ENCODE data around the gene CEP120.
"Not testable (repeated sequence)": the region's sequence is repeated elsewhere in the genome, so short reads cannot be mapped to it uniquely, and the experiment has no call there.

Gene CEP120

GRCh38 chr5:123400870-123401291 lies 22.3 kb downstream of the CEP120 start:
- H3K27ac ChIP-seq, H3K4me3 ChIP-seq: not testable (repeated sequence)

- H3K4me3 ChIP-seq = no peak overlapping the region
- no peak overlapping the region for H3K27ac ChIP-seq
These were observed 25.0 kb downstream of the CEP120 start for GRCh38 chr5:123398058-123398733.

GRCh38 chr5:123397538-123397937 lies 25.7 kb downstream of the CEP120 start:
- Histone ChIP-seq H3K27ac (no peak overlapping the region), H3K4me3 (no peak overlapping the region)

- Histone ChIP-seq H3K4me3 (no peak overlapping the region), H3K27ac (no peak overlapping the region)
These were observed 32.2 kb downstream of the CEP120 start for GRCh38 chr5:123391009-123391408.

GRCh38 chr5:123389794-123390193 lies 33.4 kb downstream of the CEP120 start:
- no peak overlapping the region for H3K27ac ChIP-seq
- H3K4me3 ChIP-seq = no peak overlapping the region

GRCh38 chr5:123387313-123387712 lies 35.9 kb downstream of the CEP120 start:
- H3K4me3 ChIP-seq = no peak overlapping the region
- H3K27ac ChIP-seq = no peak overlapping the region

GRCh38 chr5:123382252-123382651 lies 41.0 kb downstream of the CEP120 start:
- H3K27ac ChIP-seq = no peak overlapping the region
- H3K4me3 ChIP-seq = no peak overlapping the region

- Histone ChIP-seq H3K4me3 (no peak overlapping the region), H3K27ac (no peak overlapping the region)
These were observed 51.5 kb downstream of the CEP120 start for GRCh38 chr5:123371575-123372179.

GRCh38 chr5:123369371-123369968 lies 53.7 kb downstream of the CEP120 start:
- H3K27ac ChIP-seq = no peak overlapping the region
- no peak overlapping the region for H3K4me3 ChIP-seq

- H3K27ac ChIP-seq = no peak overlapping the region
These were observed 55.5 kb downstream of the CEP120 start for GRCh38 chr5:123367739-123368138.

GRCh38 chr5:123365156-123365555 lies 58.0 kb downstream of the CEP120 start:
- Histone ChIP-seq H3K27ac (no peak overlapping the region), H3K4me3 (no peak overlapping the region)

More at GRCh38 chr5:123367739-123368138, 55.5 kb downstream of the CEP120 start:
- no peak overlapping the region for H3K4me3 ChIP-seq

GRCh38 chr5:123364441-123365155 lies 58.6 kb downstream of the CEP120 start:
- Histone ChIP-seq H3K27ac (no peak overlapping the region), H3K4me3 (no peak overlapping the region)

- Histone ChIP-seq H3K27ac (no peak overlapping the region), H3K4me3 (no peak overlapping the region)
These were observed 62.3 kb downstream of the CEP120 start for GRCh38 chr5:123360910-123361309.

- H3K4me3 ChIP-seq = no peak overlapping the region
- no peak overlapping the region for H3K27ac ChIP-seq
These were observed 63.0 kb downstream of the CEP120 start for GRCh38 chr5:123360201-123360571.

- Histone ChIP-seq H3K27ac (no peak overlapping the region), H3K4me3 (no peak overlapping the region)
These were observed 63.6 kb downstream of the CEP120 start for GRCh38 chr5:123359454-123360200.

- H3K27ac ChIP-seq = no peak overlapping the region
These were observed 64.5 kb downstream of the CEP120 start for GRCh38 chr5:123358751-123359150.

GRCh38 chr5:123358304-123358703 lies 64.9 kb downstream of the CEP120 start:
- no peak overlapping the region for H3K27ac ChIP-seq

More at GRCh38 chr5:123358751-123359150, 64.5 kb downstream of the CEP120 start:
- H3K4me3 ChIP-seq = no peak overlapping the region

GRCh38 chr5:123351820-123352219 lies 71.4 kb downstream of the CEP120 start:
- Histone ChIP-seq H3K4me3 (no peak overlapping the region), H3K27ac (no peak overlapping the region)

More at GRCh38 chr5:123358304-123358703, 64.9 kb downstream of the CEP120 start:
- H3K4me3 ChIP-seq = no peak overlapping the region

GRCh38 chr5:123351240-123351639 lies 72.0 kb downstream of the CEP120 start:
- no peak overlapping the region for H3K4me3 ChIP-seq
- H3K27ac ChIP-seq = no peak overlapping the region

GRCh38 chr5:123350742-123351141 lies 72.5 kb downstream of the CEP120 start:
- H3K4me3 ChIP-seq = no peak overlapping the region

More at GRCh38 chr5:123350742-123351141, 72.5 kb downstream of the CEP120 start:
- H3K27ac ChIP-seq = no peak overlapping the region

Measured in skin epidermis (tissue), 12 donors.